IPS DF 6.9 (cell line): Measurements from ENCODE around the gene PLGRKT.
"Not testable (repeated sequence)": the region's sequence is repeated elsewhere in the genome, so short reads cannot be mapped to it uniquely, and the experiment has no call there.

ENCODE experiments used
- DNase-seq: peaks from one replicate; pipeline ENCODE4 v3.0.0-alpha.2; 2013; ENCODE audit warnings: low read depth, low spot score
- H3K27ac ChIP-seq: one replicate; pipeline ENCODE4 v1.5.1; 2013; ENCODE audit warnings: low read length, control low read depth
- H3K27me3 ChIP-seq: 2 replicates; pipeline ENCODE4 v1.6.1; 2013; ENCODE audit warnings: mild to moderate bottlenecking, low read length; ENCODE audit not compliant: control insufficient read depth, insufficient read depth
- H3K36me3 ChIP-seq: 2 replicates; pipeline ENCODE4 v1.6.1; 2013; ENCODE audit warnings: low read length; ENCODE audit not compliant: control insufficient read depth, insufficient read depth
- H3K4me1 ChIP-seq: 2 replicates; pipeline ENCODE4 v1.6.1; 2013; ENCODE audit warnings: low read length; ENCODE audit not compliant: control insufficient read depth, insufficient read depth
- H3K4me3 ChIP-seq: 2 replicates; pipeline ENCODE4 v1.5.1; 2013; ENCODE audit warnings: mild to moderate bottlenecking, low read length
- H3K9me3 ChIP-seq: 2 replicates; pipeline ENCODE4 v1.6.1; 2013; ENCODE audit warnings: low read length, inconsistent platforms; ENCODE audit not compliant: control insufficient read depth, insufficient read depth
- WGBS: extraction: QIAGEN DNeasy Blood & Tissue Kit; methylation state at CpG from one replicate; pipeline ENCODE4 v1.1.7; 2013; ENCODE audit warnings: mixed read lengths, missing lambda C conversion rate; ENCODE audit not compliant: insufficient read length, insufficient coverage; 5-methylcytosine and 5-hydroxymethylcytosine counted together

Gene PLGRKT

GRCh38 chr9:5445096-5445495 is 7.4 kb upstream of the PLGRKT start:
- H3K4me3 ChIP-seq, H3K27ac ChIP-seq, H3K9me3 ChIP-seq, H3K36me3 ChIP-seq, H3K27me3 ChIP-seq, DNase-seq, H3K4me1 ChIP-seq: not testable (repeated sequence)
- WGBS, result no CpG with 5 or more reads among the region's 4 CpGs

GRCh38 chr9:5443850-5444249 is 6.1 kb upstream of the PLGRKT start:
- Histone ChIP-seq H3K4me1 (no peaks in the 10 kb centered on the region), H3K4me3 (no peak overlapping the region), H3K27ac (no peak overlapping the region), H3K36me3 (no peaks in the 10 kb centered on the region), H3K9me3 (no peaks in the 10 kb centered on the region), H3K27me3 (no peaks in the 10 kb centered on the region)
- no CpG with 5 or more reads among the region's 2 CpGs for WGBS
- DNase-seq, result no peak

GRCh38 chr9:5442400-5443011 is 4.8 kb upstream of the PLGRKT start:
- Histone ChIP-seq H3K36me3 (no peaks in the 10 kb centered on the region), H3K4me1 (peaks cover 3% of the 10 kb centered on the region; the same call in 1 of the 2 replicates), H3K27ac (no peak overlapping the region), H3K27me3 (no peaks in the 10 kb centered on the region), H3K4me3 (no peak overlapping the region), H3K9me3 (no peaks in the 10 kb centered on the region)
- no CpG with 5 or more reads among the region's 2 CpGs for WGBS
- DNase-seq, result no peak

- H3K9me3 ChIP-seq, result no peaks in the 10 kb centered on the region
These were observed 3.3 kb upstream of the PLGRKT start for GRCh38 chr9:5441043-5441442.

GRCh38 chr9:5440426-5440825 is 2.7 kb upstream of the PLGRKT start:
- no peak overlapping the region for H3K27ac ChIP-seq
- H3K9me3 ChIP-seq, result no peaks in the 10 kb centered on the region
- no peak for DNase-seq
- H3K4me3 ChIP-seq, result no peak overlapping the region
- no peaks in the 10 kb centered on the region for H3K36me3 ChIP-seq
- H3K4me1 ChIP-seq, result peaks cover 3% of the 10 kb centered on the region; the same call in 1 of the 2 replicates
- no CpG with 5 or more reads among the region's 3 CpGs for WGBS
- no peaks in the 10 kb centered on the region for H3K27me3 ChIP-seq

More at GRCh38 chr9:5441043-5441442, 3.3 kb upstream of the PLGRKT start:
- H3K4me1 ChIP-seq, result peaks cover 3% of the 10 kb centered on the region; the same call in 1 of the 2 replicates
- no peaks in the 10 kb centered on the region for H3K27me3 ChIP-seq
- no peak for DNase-seq
- H3K36me3 ChIP-seq, result no peaks in the 10 kb centered on the region
- no peak overlapping the region for H3K4me3 ChIP-seq
- WGBS, result no CpG with 5 or more reads among the region's 2 CpGs
- no peak overlapping the region for H3K27ac ChIP-seq

DNA sequence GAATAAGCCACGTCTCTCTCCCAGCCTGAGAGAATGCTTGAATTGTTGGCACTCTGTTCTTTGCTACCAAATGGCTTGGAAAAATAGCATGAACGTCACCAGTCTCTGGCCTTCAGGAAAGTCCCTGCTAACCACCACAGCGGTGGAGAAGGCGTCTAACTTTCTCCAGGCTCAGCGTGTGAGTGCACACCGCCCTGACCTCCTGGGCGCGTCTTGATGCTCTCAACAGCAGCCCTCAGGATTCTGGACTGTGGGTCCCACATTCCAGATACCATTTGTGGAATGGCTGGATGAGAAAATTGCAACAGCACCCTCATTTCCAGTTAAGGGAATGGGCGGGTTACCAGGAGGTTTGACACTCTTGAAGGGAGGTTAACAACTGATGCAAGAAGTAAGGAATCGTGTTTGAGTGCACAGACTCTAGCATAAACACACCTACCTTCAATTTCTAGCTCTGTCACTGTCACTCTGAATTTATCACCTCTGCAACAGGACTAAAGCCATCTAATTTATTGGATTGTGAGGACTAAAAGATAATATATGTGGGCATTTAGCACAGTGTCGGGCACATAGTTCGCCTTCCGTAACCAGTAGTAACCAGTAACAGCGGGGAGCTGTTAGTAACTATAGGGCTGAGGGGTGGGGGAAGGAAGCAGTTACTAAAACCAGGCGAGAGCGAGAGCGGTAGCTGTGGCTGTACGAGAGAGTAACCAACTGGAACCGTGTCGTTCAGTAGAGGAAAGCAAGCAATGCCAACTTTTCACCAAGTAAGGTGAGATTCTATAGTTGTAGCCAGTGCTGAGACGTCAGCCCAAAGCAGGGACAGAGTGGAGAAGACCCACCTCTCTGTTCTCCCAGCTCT is 807 bp upstream of the PLGRKT start:
- H3K27ac ChIP-seq, result no peak overlapping the region
- peaks cover 3% of the 10 kb centered on the region; the same call in 1 of the 2 replicates for H3K4me1 ChIP-seq
- H3K9me3 ChIP-seq, result no peaks in the 10 kb centered on the region
- no peak for DNase-seq
- H3K36me3 ChIP-seq, result no peaks in the 10 kb centered on the region
- H3K27me3 ChIP-seq, result no peaks in the 10 kb centered on the region
- WGBS, result no CpG with 5 or more reads among the region's 21 CpGs
- H3K4me3 ChIP-seq, result peak overlapping the region; percentile 78; the same call in 1 of the 2 replicates

GRCh38 chr9:5436441-5436840 is 1.3 kb downstream of the PLGRKT start:
- no peak for DNase-seq
- H3K27me3 ChIP-seq, result no peaks in the 10 kb centered on the region
- H3K36me3 ChIP-seq, result no peaks in the 10 kb centered on the region
- no CpG with 5 or more reads among the region's 2 CpGs for WGBS
- no peaks in the 10 kb centered on the region for H3K9me3 ChIP-seq
- no peak overlapping the region for H3K27ac ChIP-seq
- H3K4me3 ChIP-seq, result no peak overlapping the region
- peaks cover 3% of the 10 kb centered on the region; the same call in 1 of the 2 replicates for H3K4me1 ChIP-seq

- H3K36me3 ChIP-seq, result no peaks in the 10 kb centered on the region
- DNase-seq, result no peak
- WGBS, result no CpG with 5 or more reads among the region's 3 CpGs
- H3K4me3 ChIP-seq, result no peak overlapping the region
- no peak overlapping the region for H3K27ac ChIP-seq
- H3K4me1 ChIP-seq, result peaks cover 3% of the 10 kb centered on the region; the same call in 1 of the 2 replicates
- H3K9me3 ChIP-seq, result no peaks in the 10 kb centered on the region
- H3K27me3 ChIP-seq, result no peaks in the 10 kb centered on the region
These were observed 1.8 kb downstream of the PLGRKT start for GRCh38 chr9:5435912-5436311.

- WGBS, result no CpG with 5 or more reads among the region's 65 CpGs
- DNase-seq, result not testable (repeated sequence)
These were observed 3.6 kb downstream of the PLGRKT start for GRCh38 chr9:5433841-5434810.

GRCh38 chr9:5433328-5433727 is 4.4 kb downstream of the PLGRKT start:
- not testable (repeated sequence) for H3K27ac ChIP-seq, H3K4me1 ChIP-seq, H3K9me3 ChIP-seq, DNase-seq, H3K27me3 ChIP-seq, H3K36me3 ChIP-seq, H3K4me3 ChIP-seq
- no CpG with 5 or more reads among the region's 26 CpGs for WGBS

More at GRCh38 chr9:5433841-5434810, 3.6 kb downstream of the PLGRKT start:
- H3K9me3 ChIP-seq, H3K4me3 ChIP-seq, H3K27ac ChIP-seq, H3K27me3 ChIP-seq, H3K36me3 ChIP-seq, H3K4me1 ChIP-seq: not testable (repeated sequence)
